ENCODE results near the gene LTK. TPM values are rescaled to one million over a fixed set of nuclear protein-coding genes. Genes with fewer than 3 reads are reported as not detected.

LTK gene
- total RNA-seq, 4 donors from 2014 or later, result 0.13 to 0.79 (median 0.22) TPM; not detected in 1

GRCh38 chr15:41499109-41499851 is 14.3 kb downstream of the LTK start:
- Histone ChIP-seq H3K9me3 (no peaks in the 10 kb centered on the region), H3K27ac (no peak overlapping the region), H3K4me3 (replicated peaks in 1 of 3) (no peak overlapping the region), H3K36me3 (no peaks in the 10 kb centered on the region), H3K27me3 (no peaks in the 10 kb centered on the region), H3K4me1 (peaks cover 30 to 38% of the 10 kb centered on the region in 2 donors)
- no peak for DNase-seq
- intact Hi-C loops (cut with DNase I), result no loop called here
- 89 to 93% methylated on average over 6 of the region's 6 CpGs for WGBS, 2 donors
- TF ChIP-seq POLR2A (IDR thresholded peaks at IDR 0.05), result no peak

- intact Hi-C loops (cut with DNase I), result no loop called here
- no peak for DNase-seq
- no peak overlapping the region for H3K27ac ChIP-seq
- H3K4me1 ChIP-seq, result peaks cover 32 to 42% of the 10 kb centered on the region in 2 donors
- H3K36me3 ChIP-seq, result no peaks in the 10 kb centered on the region
- no peak overlapping the region for H3K4me3 ChIP-seq (replicated peaks in 1 of 3)
- no peaks in the 10 kb centered on the region for H3K9me3 ChIP-seq
- no peaks in the 10 kb centered on the region for H3K27me3 ChIP-seq
- 95 to 100% methylated on average over 2 of the region's 2 CpGs for WGBS, 2 donors
- TF ChIP-seq POLR2A (IDR thresholded peaks at IDR 0.05) (no peak), CTCF (IDR thresholded peaks at IDR 0.05) (no peak)
These were observed 15.0 kb downstream of the LTK start for GRCh38 chr15:41498657-41499056.

GRCh38 chr15:41495736-41496599 is 17.7 kb downstream of the LTK start:
- Histone ChIP-seq H3K27me3 (peaks cover 4% of the 10 kb centered on the region), H3K36me3 (no peaks in the 10 kb centered on the region), H3K4me3 (replicated peaks in 1 of 3) (no peak overlapping the region), H3K4me1 (peaks cover 26 to 29% of the 10 kb centered on the region in 2 donors), H3K9me3 (no peaks in the 10 kb centered on the region), H3K27ac (no peak overlapping the region)
- 43 to 64% methylated on average over 10 to 18 of the region's 59 CpGs for WGBS, 2 donors
- TF ChIP-seq CTCF (IDR thresholded peaks at IDR 0.05) (no peak), POLR2A (IDR thresholded peaks at IDR 0.05) (no peak)
- intact Hi-C loops (cut with DNase I), result no loop called here
- DNase-seq, result no peak

- DNase-seq, result no peak
- TF ChIP-seq POLR2A (IDR thresholded peaks at IDR 0.05) (no peak), CTCF (IDR thresholded peaks at IDR 0.05) (no peak)
- Histone ChIP-seq H3K4me1 (peaks cover 26 to 29% of the 10 kb centered on the region in 2 donors), H3K27ac (no peak overlapping the region), H3K27me3 (peaks cover 4% of the 10 kb centered on the region), H3K4me3 (replicated peaks in 1 of 3) (peak overlapping the region in 1 of 3 donors; percentile 50), H3K9me3 (no peaks in the 10 kb centered on the region), H3K36me3 (no peaks in the 10 kb centered on the region)
- intact Hi-C loops (cut with DNase I), result no loop called here
- WGBS, 2 donors, result 0 to 4% methylated on average over 2 to 21 of the region's 60 CpGs
These were observed 18.5 kb downstream of the LTK start for GRCh38 chr15:41494922-41495735.

GRCh38 chr15:41494190-41494921 is 19.3 kb downstream of the LTK start:
- H3K27me3 ChIP-seq, result peaks cover 4% of the 10 kb centered on the region
- peak overlapping the region in 1 of 3 donors; percentile 50 for H3K4me3 ChIP-seq (replicated peaks in 1 of 3)
- no peaks in the 10 kb centered on the region for H3K9me3 ChIP-seq
- DNase-seq, result peak; percentile 36 to 37
- WGBS, 2 donors, result 0% methylated on average over 3 to 7 of the region's 77 CpGs
- no peak overlapping the region for H3K27ac ChIP-seq
- peaks cover 26 to 29% of the 10 kb centered on the region in 2 donors for H3K4me1 ChIP-seq
- intact Hi-C loops (cut with DNase I), result no loop called here
- no peaks in the 10 kb centered on the region for H3K36me3 ChIP-seq
- no peak for TF ChIP-seq POLR2A (IDR thresholded peaks at IDR 0.05)
- no peak for TF ChIP-seq CTCF (IDR thresholded peaks at IDR 0.05)

Measured in thyroid gland (tissue), 4 donors.